Osteoblast (primary cell): Measurements from ENCODE around the gene THBS2. TPM values are rescaled to one million over a fixed set of nuclear protein-coding genes. Genes with fewer than 3 reads are reported as not detected.

Source experiments
- DNase-seq: peaks from one replicate; pipeline ENCODE4 v3.0.0; 2011; ENCODE audit warnings: low spot score, mixed read lengths; ENCODE audit not compliant: insufficient read length; ENCODE audit errors: missing footprints
- H2AFZ ChIP-seq: 2 replicates; pipeline ENCODE4 v1.6.0; 2011; ENCODE audit warnings: mild to moderate bottlenecking, low read length
- H3K27ac ChIP-seq: 2 replicates; pipeline ENCODE4 v1.5.1; 2011; ENCODE audit warnings: mild to moderate bottlenecking, low read depth, low read length, moderate library complexity
- H3K27me3 ChIP-seq: 2 replicates; pipeline ENCODE4 v1.6.0; 2012; ENCODE audit warnings: mild to moderate bottlenecking, control low read depth, inconsistent platforms, low read length, moderate library complexity; ENCODE audit not compliant: insufficient read depth
- H3K36me3 ChIP-seq: 2 replicates; pipeline ENCODE4 v1.5.1; 2011; ENCODE audit warnings: mild to moderate bottlenecking, low read length, control low read depth, moderate library complexity; ENCODE audit not compliant: insufficient read depth
- H3K4me1 ChIP-seq: 2 replicates; pipeline ENCODE4 v1.5.1; 2011; ENCODE audit warnings: mild to moderate bottlenecking, low read length, control low read depth, moderate library complexity; ENCODE audit not compliant: insufficient read depth
- H3K4me2 ChIP-seq: 2 replicates; pipeline ENCODE4 v1.6.0; 2011; ENCODE audit warnings: mild to moderate bottlenecking, low read length; ENCODE audit not compliant: insufficient read depth
- H3K4me3 ChIP-seq: fragments of 200-600 bp; sonication (generic); 3 replicates; pipeline ENCODE4 v1.5.1; 2012; ENCODE audit warnings: mild to moderate bottlenecking, low read length, inconsistent platforms; ENCODE audit not compliant: insufficient read depth
- H3K79me2 ChIP-seq: 2 replicates; pipeline ENCODE4 v1.6.0; 2012; ENCODE audit warnings: mild to moderate bottlenecking, low read length, control low read depth, inconsistent platforms; ENCODE audit not compliant: insufficient read depth
- H3K9me3 ChIP-seq: 2 replicates; pipeline ENCODE4 v1.5.1; 2011; ENCODE audit warnings: low read depth, low read length, control low read depth
- H4K20me1 ChIP-seq: 2 replicates; pipeline ENCODE4 v1.6.0; 2012; ENCODE audit warnings: mild to moderate bottlenecking, low read length, control low read depth; ENCODE audit not compliant: insufficient read depth
- total RNA-seq: library from RNA; depleted of rRNA; stranded (reverse); fragments of >200 nt; gene quantifications from 2 replicates; pipeline ENCODE4 v1.2.3, GENCODE V29; 2012
- TF ChIP-seq, protein P1 (sequence below): IDR thresholded peaks from 2 replicates; pipeline ENCODE4 v1.5.1; 2011; ENCODE audit warnings: mild to moderate bottlenecking, low read depth, low read length, moderate library complexity; ENCODE audit errors: extremely low read depth

The THBS2 gene
- total RNA-seq, 1 donor = 1,498 TPM

- TF ChIP-seq, protein P1, sequence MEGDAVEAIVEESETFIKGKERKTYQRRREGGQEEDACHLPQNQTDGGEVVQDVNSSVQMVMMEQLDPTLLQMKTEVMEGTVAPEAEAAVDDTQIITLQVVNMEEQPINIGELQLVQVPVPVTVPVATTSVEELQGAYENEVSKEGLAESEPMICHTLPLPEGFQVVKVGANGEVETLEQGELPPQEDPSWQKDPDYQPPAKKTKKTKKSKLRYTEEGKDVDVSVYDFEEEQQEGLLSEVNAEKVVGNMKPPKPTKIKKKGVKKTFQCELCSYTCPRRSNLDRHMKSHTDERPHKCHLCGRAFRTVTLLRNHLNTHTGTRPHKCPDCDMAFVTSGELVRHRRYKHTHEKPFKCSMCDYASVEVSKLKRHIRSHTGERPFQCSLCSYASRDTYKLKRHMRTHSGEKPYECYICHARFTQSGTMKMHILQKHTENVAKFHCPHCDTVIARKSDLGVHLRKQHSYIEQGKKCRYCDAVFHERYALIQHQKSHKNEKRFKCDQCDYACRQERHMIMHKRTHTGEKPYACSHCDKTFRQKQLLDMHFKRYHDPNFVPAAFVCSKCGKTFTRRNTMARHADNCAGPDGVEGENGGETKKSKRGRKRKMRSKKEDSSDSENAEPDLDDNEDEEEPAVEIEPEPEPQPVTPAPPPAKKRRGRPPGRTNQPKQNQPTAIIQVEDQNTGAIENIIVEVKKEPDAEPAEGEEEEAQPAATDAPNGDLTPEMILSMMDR = no peak
- Histone ChIP-seq H3K9me3 (no peaks in the 10 kb centered on the region), H3K27ac (peak overlapping the region; percentile 99), H3K27me3 (no peaks in the 10 kb centered on the region), H3K4me1 (peaks cover 33% of the 10 kb centered on the region), H4K20me1 (no peaks in the 10 kb centered on the region), H3K36me3 (peaks cover 20% of the 10 kb centered on the region), H3K79me2 (peaks cover 19% of the 10 kb centered on the region), H3K4me2 (no peak overlapping the region), H2AFZ (no peak overlapping the region), H3K4me3 (no peak overlapping the region)
- no peak for DNase-seq
These were observed 84.9 kb downstream of the THBS2 start for GRCh38 chr6:169168706-169169105.

DNA sequence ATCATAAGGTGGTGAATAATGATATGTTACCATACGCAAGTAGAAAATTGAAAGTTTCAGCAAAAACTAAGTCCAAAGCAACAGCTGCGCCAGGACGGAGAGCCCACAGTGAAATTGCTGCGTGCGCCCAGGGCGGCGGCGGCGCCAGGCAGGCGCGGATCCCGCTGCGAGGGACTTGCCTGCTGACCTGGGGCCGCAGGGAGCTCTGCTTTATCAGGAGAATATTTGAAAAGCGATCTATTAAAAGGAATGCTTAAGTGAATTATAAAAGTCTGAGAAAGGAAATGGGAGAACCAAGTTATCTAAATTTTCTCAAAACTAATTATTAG is 85.4 kb downstream of the THBS2 start:
- TF ChIP-seq, protein P1 = no peak
- peak; percentile 64 for DNase-seq
- peaks cover 16% of the 10 kb centered on the region for H3K36me3 ChIP-seq
- peaks cover 19% of the 10 kb centered on the region for H3K79me2 ChIP-seq
- H3K27ac ChIP-seq = peak overlapping the region; percentile 99
- peaks cover 32% of the 10 kb centered on the region for H3K4me1 ChIP-seq
- H3K27me3 ChIP-seq = no peaks in the 10 kb centered on the region
- H4K20me1 ChIP-seq = no peaks in the 10 kb centered on the region
- H3K4me2 ChIP-seq = no peak overlapping the region
- no peaks in the 10 kb centered on the region for H3K9me3 ChIP-seq
- H2AFZ ChIP-seq = no peak overlapping the region
- no peak overlapping the region for H3K4me3 ChIP-seq

- DNase-seq = peak; percentile 99
- Histone ChIP-seq H3K4me1 (peaks cover 28% of the 10 kb centered on the region), H2AFZ (no peak overlapping the region), H3K79me2 (peaks cover 19% of the 10 kb centered on the region), H3K4me2 (no peak overlapping the region), H3K36me3 (peaks cover 16% of the 10 kb centered on the region), H3K27me3 (no peaks in the 10 kb centered on the region), H3K4me3 (no peak overlapping the region), H3K27ac (peak overlapping the region; percentile 99), H4K20me1 (no peaks in the 10 kb centered on the region), H3K9me3 (no peaks in the 10 kb centered on the region)
- TF ChIP-seq, protein P1 = no peak
These were observed 85.9 kb downstream of the THBS2 start for GRCh38 chr6:169167581-169168301.

DNA sequence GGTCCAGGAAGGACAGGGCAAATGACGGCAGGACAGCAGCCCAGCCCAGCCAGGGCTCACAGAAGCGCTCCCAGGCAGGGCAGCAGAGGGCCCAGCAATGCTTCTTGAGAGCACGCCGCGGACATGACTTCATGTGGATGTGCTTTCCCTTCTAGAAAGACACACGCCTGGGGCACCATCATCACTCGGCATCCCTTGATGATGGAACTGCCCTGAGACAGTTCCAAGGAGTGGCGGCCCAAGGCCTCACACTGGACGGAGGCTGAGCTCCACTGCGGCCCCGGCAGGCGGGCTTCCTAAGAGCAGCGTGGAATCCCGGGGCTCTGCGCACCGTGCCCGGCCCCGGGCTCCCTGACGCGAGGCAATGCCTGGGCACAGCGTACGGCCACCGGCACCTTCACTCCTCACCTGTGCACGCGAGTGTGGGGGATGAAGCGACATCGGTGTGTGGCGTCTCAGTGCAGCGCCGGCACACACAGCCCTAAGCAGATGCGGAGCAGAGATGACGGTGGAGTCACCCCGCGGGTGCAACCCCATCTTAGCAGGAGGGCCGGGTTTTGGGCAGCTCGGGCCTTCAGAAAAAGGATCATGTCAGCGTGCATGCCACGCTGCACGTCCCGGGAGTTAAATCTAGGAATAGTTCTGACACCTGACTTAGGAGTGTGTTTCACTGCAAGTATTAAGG is 86.6 kb downstream of the THBS2 start:
- no peak overlapping the region for H3K4me2 ChIP-seq
- no peak overlapping the region for H3K4me3 ChIP-seq
- peak overlapping the region; percentile 99 for H3K27ac ChIP-seq
- no peaks in the 10 kb centered on the region for H3K9me3 ChIP-seq
- H3K36me3 ChIP-seq = peaks cover 16% of the 10 kb centered on the region
- H4K20me1 ChIP-seq = no peaks in the 10 kb centered on the region
- no peak overlapping the region for H2AFZ ChIP-seq
- peaks cover 27% of the 10 kb centered on the region for H3K4me1 ChIP-seq
- H3K27me3 ChIP-seq = no peaks in the 10 kb centered on the region
- TF ChIP-seq, protein P1 = no peak
- peak; percentile 61 for DNase-seq
- H3K79me2 ChIP-seq = peaks cover 19% of the 10 kb centered on the region
